HG02884 (cell line): ENCODE results near the gene EFCAB14.
"Not testable (repeated sequence)": the region's sequence is repeated elsewhere in the genome, so short reads cannot be mapped to it uniquely, and the experiment has no call there.

Experiments used
- ATAC-seq: cut with Tn5 transposase; IDR thresholded peaks from one replicate; pipeline ENCODE4 v1.9.1; 2021; ENCODE audit warnings: mild to moderate bottlenecking, moderate library complexity; ENCODE audit not compliant: unreplicated experiment

EFCAB14 gene, protein sequence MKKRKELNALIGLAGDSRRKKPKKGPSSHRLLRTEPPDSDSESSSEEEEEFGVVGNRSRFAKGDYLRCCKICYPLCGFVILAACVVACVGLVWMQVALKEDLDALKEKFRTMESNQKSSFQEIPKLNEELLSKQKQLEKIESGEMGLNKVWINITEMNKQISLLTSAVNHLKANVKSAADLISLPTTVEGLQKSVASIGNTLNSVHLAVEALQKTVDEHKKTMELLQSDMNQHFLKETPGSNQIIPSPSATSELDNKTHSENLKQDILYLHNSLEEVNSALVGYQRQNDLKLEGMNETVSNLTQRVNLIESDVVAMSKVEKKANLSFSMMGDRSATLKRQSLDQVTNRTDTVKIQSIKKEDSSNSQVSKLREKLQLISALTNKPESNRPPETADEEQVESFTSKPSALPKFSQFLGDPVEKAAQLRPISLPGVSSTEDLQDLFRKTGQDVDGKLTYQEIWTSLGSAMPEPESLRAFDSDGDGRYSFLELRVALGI

DNA sequence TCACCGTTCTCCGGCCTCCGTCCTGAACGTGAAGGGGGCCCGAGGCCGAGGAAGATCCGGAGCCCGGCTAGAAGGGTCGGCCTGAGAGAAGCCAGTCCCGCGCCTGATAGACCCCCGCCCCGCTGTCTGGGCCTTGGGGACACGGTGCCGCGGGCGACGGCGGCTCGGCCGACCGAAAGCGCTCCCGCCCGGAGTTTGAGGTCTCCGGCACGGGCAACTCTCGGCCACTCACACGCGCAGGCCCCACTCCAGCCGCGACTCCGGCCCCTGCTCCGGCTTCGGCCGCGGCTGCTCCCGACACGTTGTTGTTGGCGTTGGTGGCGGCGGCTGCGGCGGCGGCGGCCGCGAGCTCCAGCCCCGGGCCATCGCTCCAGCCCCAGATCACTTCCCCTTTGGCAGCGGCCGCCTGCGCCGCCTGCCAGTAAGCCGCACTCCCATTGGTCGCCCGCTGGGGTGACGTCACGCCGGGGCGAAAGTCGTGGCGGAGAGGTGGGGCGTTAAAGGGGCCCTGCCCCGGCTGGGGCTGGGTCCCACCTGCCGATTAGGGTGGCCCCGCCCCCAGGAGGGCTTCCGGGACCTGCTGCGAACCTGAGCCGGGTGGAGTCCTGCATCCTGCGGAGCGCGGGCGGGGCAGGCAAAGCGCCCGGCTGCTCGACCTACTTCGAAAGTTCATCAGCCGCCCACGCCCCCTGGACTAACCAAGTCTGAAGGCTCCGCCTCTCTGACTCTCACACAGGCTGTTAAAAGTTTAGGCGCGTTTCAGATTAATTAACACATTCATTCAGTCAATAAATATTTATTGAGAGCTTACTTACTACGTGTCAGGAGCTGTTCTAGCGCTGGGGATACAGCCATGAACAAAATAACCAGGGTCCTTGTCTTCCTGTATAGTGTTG is at the start of gene EFCAB14:
TSS of gene EFCAB14 (minus strand) at position 388 of the 896 bp plus-strand sequence. CDS start 1,027 bp downstream, outside the sequence.
- peak; percentile 97 for ATAC-seq

DNA sequence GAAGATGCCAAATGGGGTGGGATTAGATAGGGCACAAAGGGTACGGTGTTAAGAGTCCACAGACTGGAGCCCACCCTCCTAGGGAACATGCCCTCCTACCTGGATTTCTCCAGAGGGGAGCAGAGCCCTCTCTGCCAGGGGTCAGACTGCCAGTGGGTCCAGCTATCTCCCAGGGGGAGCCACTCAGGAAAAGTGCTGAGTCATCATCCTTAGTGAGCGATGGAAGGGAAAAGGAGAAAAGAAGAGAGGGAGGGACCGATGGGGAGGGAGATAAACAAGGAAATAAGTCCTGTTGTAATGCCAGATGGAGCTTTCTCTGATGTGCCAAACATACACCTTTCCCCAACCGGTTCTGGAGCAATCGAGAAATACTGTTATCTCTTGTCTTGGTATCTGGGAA is 49.5 kb upstream of the EFCAB14 start:
- ATAC-seq, result no peak

DNA sequence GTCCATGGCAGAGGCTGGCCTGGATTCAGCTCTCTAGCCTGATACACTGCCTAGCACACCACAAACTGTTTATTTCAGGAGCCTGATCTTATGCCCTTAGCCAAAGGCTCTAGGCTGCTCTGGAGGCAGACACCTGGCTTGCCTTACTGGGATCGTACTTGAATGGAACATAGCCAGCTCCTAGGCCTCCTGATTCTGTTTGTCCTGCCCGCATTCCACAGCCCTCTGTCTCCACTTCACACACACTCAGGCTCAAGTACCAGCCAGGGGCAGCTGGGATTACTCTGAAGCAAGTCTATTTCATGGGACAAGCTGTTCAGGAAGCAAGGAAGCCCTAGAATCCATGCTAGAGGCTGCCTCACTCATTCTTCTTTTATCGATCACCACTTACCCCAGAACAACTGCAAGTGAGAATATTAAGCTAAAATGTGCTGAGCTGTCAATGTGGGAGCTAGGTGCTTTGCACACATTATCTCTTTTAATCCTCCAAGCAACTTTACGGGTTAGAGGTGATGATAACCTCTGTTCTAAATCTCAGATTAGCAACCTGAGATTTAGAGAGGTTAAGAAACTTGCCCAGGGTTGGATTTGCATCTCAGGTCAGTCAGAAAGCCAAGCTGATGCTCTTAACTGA is 48.9 kb upstream of the EFCAB14 start:
- no peak for ATAC-seq

DNA sequence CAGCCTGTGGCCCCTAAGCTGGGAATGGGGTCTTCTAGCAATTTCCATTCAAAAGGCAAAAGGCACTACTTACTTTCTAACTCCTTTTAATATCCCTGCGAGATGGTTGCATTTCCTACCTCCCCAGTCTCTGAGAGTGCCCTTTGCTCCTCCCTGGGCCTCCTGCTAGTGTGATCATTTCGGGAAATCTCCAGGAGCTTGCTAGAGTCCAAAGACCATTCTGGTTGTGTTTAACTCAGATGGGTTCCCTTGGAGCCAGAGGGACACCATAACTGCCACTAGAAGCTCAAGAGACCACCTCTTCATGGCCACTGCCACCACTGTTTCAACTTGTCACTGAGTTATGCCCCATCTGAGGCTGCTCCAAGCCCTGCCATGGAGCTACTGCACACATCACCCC is 45.5 kb upstream of the EFCAB14 start:
- ATAC-seq, result no peak

DNA sequence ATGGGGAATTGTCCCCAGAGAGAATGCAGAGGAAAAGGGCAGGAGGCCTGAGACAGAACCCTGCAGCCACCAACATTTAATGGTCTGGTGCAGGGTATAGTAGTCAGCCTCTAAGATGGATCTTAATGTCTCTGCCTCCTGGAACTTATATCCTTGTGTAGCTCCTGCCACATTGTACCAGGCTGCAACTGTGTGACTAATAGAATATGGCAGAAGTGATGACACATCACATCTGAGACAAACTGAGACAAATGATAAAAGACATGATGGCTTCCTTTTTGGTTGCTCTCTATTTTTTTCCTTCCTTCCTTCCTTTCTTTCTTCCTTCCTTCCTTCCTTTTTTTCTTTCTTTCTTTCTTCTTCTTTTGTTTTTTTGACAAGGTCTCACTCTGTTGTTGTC is 42.8 kb upstream of the EFCAB14 start:
- ATAC-seq, result no peak

DNA sequence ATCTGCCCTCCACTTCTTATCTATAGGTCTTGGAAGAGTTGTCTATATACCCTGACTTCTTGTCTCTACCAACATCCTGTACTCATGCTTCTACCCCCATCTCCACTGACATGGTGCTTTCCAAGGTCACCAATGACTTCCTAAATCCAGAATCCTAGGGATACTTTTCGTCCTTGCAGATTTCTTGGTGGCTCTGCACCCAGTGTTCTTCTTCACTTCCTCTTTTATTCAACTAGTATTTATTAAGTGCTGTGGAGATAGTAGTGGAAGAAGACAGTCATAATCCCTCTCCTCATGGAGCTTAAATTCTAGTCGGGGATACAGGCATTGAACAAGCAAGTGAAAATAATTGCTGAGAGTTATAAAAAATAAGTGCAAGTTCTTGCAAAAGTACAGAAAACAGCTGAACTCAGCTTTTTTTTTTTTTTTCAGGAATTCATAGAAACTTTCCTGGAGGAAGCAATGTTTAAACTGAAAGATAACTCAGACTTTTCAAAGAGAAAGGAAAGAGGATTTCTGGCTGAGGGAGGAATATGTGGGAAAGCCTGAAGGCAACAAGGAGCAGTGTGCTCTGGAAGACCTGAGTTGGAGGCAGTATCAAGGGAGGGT is 41.7 kb upstream of the EFCAB14 start:
- no peak for ATAC-seq

DNA sequence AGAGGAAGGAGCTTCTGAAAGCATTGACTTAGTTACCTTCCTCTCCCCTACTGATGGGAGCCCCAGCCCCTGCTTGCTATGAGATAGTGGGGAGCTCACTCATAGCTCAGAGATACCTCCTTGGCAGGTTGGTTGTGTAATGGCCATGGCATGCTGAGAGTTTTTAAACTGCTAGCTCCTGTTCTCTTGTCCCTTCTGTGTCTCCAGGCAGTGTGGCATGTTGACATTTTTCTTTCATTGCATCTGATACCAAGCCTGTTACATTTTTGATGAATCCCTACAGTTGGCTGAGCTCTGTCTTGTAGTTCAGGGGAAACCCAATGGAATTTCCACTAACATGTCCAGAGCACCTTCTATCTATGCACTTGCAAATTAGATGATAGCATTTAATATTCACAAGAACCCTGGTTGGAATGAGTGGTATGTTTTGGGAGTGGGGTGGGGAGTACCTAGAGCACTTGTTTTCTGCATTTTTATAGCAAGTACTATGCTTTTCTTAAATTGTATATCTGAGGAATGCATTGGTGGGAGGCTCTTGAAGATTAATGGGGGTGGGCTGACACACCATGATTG is 39.1 kb upstream of the EFCAB14 start:
- ATAC-seq, result no peak

DNA sequence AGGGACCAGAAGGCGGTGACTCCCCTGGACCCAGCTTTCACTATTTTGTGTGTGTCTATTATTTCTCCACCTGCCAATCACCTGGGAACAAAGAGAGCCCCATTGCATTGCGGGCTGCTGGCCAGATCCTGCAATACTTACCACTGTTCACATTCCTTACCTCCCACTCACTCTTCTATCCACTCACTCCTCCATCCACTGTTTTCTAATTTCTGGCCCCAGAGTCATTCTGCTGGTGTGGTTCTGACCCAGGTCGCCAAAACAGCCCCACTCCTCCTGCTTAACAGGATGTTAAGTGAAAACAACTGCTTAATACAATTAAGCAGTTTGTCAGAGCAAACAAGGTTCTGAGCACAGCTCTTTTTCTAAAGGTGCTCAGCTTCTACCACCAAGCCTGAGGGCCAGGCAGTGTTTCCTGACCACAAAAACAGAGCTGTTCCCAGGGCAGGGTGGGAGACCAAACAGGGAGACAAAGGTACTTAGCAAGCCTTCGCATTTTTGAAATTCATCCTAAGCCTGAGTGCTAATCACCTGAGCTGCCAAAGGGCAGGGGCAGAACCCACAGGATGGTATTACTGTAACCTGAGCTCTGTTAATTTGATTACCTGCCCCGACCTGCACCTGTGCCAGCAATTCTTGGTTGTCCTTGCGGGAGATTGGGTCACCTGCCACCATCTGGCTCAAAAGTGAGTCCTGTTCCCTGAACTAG is 38.5 kb upstream of the EFCAB14 start:
- no peak for ATAC-seq

DNA sequence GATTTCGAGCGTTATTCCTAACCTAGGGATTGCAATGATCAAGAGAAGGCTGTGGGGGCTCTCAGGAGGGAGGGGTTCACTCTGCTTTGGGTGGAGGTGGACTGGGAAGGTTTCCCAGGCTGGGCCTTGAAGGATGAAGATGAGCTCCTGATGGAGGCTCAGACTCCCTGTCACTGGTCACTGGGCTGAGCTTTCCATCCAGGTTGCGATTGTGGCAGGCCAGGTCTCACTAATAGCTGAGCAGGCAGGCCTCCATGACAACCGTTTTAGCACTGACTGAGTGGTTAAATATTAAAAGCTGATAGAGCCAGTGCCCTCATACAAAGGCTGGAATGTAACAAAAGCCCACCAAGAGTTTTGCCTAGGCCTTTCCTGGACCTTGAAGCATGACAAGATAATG is 36.2 kb upstream of the EFCAB14 start:
- ATAC-seq, result no peak

DNA sequence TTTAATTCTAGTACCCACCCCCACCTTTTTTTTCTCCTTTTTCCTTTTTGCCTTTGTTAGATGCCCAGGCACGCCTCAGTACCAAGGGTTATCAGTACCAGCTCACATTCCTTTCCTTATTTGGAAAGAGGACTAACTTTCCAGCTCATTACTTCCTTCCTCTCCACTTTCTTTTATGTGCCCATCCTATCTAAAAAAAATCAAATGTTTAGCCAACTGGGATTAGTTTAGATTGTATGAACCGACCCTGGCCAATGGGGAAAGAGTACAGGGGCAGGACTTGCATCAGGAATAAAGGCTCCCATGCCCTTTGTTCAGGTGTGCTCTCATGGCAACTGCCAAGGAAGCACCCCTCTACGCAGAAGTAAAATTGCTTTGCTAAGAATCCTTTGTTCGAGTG is 35.8 kb upstream of the EFCAB14 start:
- not testable (repeated sequence) for ATAC-seq

DNA sequence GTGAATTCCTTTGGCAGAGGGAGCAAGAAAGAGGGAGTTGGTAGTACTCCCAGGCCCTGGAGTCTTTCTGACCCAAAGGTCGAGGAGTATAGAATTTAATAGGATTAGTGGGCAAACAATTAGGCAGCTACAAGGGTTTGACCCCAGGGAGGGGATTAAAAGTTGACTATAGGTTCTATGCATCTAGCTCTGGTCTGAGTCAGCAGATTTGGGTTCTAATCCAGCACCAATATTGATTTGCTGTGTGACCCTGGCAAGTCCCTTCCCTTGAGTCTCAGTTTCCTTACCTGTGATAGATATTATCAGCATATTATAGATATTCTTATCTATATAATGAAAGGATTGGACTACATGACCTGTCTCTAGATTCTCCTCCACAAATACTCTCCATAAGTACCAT is 35.1 kb upstream of the EFCAB14 start:
- ATAC-seq, result no peak

DNA sequence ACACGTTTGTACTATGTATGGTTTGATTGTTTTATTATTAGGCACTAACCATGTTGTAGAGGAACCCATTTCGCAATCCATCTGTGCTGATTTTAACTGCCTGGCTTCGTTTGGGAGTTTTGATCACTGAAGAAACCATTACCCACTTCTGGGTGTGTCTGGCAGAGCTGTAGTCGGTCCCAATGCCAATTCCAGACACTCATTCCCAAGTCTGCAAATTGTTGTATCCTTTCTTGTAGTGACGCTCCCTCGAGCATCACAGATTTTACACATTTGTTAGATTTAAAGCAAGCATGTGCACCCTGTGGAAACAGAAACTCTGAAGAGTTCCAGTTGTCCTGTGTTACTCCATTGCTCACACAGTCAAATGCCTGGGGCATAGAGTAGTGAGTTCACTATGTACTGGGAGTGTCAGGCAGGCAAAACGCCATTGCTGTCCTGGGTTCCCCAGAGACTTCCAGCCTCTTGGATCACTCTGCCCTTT is 31.0 kb upstream of the EFCAB14 start:
- ATAC-seq, result no peak

DNA sequence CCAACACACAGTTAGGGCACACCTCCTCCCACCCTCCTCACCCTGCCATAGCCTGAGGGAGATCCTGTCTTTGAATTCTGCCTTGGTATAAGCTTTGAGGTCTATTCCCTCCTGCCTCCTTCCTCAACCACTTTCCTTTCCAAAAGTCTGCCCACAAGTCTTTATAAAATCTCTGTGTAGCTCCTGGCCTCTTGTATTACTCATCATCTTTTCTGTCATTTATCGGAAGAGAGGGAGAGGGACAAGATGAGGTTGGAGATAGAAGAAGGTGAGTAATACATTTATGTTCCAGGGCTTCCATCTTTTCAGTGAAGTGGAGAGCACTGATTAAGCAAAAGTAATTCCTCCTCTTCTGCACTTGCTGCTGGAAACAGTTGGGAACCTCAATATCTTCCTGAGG is 30.5 kb upstream of the EFCAB14 start:
- ATAC-seq, result no peak

DNA sequence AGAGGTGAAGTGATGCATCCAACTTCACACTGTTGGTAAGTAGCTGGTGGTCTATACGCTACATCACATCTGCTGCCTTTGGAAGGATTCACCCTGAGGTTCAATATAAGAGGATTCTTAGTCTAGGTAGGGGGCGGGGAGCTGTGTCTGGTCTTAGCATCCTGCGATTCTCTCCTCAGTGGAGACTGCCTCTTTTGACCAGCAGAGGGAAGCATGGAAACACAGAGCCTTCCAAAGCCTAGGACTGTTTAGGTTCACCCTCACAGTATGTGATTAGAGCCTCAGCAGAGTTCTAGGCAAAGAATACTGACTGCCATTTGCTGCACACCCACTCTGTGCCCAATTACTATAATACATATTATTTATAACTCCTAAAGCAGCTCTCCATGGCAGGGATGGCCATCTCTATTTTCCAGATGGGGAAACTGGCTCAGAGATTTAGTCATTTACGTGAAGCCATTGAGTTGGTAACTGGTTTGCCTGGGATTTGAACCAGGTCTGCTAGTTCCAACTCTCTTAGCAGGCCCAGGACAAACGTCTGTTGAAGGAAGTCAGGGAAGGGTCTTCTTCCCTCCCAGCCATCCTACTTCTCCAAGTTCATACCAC is 28.9 kb upstream of the EFCAB14 start:
- no peak for ATAC-seq

DNA sequence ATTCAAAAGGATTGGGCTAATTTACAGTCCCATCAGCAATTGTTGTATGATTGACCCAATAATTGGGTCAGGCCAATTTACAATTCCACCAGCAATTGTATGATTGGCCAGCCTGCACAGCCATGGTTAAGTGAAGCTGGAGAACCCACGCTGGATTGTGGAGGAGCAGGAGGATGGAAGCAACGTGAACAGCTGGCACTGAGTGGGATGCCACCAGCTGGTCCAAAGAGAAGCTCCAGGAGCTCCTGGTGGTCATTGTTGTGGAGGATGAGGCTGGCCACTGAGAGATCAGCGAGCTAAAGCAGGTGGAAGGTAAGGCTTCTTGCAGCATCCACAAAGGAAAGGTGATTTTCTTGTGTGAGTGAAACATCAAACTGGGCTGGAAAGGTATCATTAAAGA is 23.2 kb upstream of the EFCAB14 start:
- no peak for ATAC-seq

DNA sequence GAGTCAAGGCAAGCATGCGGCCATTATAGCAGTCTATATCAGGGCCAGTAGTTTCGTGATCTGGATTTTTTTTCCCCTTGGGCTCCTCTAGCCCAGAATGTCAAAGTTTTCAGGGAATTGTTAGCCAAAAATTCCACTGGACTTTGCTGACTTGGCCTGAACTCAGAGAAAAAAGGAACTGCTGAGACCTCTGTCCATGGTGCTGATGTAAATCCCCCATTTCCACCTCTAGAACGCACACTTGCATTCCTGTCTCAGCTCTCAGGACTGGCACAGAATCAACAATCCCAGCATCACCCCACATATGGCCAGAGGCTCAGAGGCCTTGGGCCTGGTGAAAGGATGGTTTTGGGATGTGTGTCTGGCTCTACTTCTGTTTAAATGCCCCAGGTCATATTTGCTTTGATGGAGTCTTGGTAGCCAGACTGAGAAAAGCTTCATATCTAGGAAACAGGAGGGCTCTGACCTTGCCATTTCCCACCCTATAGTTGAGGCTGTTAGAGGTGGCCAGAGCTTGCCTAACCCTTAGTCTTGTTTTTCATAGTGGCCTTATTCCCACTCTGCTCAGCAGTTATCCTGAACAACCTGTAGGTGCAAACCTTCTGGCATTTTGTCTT is 16.9 kb upstream of the EFCAB14 start:
- no peak for ATAC-seq

DNA sequence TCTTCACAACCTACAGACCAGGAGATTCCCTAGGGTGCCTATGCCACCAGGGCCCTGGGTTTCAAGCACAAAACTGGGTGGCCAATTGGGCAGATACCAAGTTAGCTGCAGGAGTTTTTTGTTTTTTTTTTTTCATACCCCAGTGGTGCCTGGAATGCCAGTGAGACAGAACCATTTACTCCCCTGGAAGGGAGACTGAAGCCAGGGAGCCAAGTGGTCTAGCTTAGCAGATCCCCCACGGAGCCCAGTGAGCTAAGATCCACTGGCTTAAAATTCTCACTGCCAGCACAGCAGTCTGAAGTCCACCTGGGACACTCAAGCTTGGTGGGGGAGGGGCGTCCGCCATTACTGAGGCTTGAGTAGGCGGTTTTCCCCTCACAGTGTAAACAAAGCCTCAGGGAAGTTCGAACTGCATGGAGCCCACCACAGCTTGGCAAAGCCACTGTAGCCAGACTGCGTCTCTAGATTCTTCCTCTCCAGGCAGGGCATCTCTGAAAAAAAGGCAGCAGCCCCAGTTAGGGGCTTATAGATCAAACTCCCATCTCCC is 9.5 kb upstream of the EFCAB14 start:
- ATAC-seq, result not testable (repeated sequence)

DNA sequence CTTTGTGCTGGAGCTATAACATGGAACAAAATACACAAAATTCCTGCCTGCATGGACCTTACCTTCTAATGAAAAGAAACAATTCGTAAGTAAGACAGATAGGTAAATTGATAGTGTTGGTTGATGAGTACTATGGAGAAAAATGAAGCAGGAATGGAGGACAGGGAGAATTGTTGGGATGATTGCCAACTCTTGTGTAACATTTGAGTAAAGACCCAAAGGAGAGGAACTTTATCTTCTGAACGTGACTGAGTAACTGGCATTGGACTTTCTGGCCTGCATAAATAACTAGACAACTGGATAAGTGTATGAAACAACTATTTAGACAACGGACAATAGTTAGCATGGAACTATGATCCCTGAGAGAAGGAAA is 6.8 kb upstream of the EFCAB14 start:
- ATAC-seq, result no peak
